ENCODE data around the gene ZNF439. TPM values are rescaled to one million over a fixed set of nuclear protein-coding genes. Genes with fewer than 3 reads are reported as not detected.
A peak's percentile ranks its signal among the peaks of the same experiment; 100 is the strongest.
"Not testable (repeated sequence)": the region's sequence is repeated elsewhere in the genome, so short reads cannot be mapped to it uniquely, and the experiment has no call there.

The ZNF439 gene
- total and polyA plus RNA-seq, 9 donors = 6.6 to 14.6 (median 10.9) TPM

GRCh38 chr19:11879687-11880266 is 31.3 kb downstream of the ZNF439 start:
- not testable (repeated sequence) for H3K27ac ChIP-seq; H3K4me3 ChIP-seq; H3K36me3 ChIP-seq; H3K27me3 ChIP-seq; H3K4me1 ChIP-seq (ENCODE audit: insufficient read depth); H3K9me3 ChIP-seq
- whole genome bisulfite sequencing, 3 donors = 66 to 75% (median 73%) methylated on average over 16 of the region's 16 CpGs
- DNase-seq = peak; percentile 16 to 52 (median 49)
- intact Hi-C loops (cut with DNase I) = loop anchor here in 2 of 4 donors (5.0 kb wide), 2 partner anchors 108 to 263 kb away; partner anchors contain the start of gene ZNF20 (in 1 of the 2)
- peak in 1 of 3 donors; percentile 20 for TF ChIP-seq CTCF (IDR thresholded peaks at IDR 0.05)

GRCh38 chr19:11880598-11880997 is 32.1 kb downstream of the ZNF439 start:
- TF ChIP-seq EP300 (IDR thresholded peaks at IDR 0.05) = no peak
- TF ChIP-seq POLR2A (IDR thresholded peaks at IDR 0.05) = no peak
- TF ChIP-seq CTCF (IDR thresholded peaks at IDR 0.05) = no peak
- Histone ChIP-seq H3K9me3 (no peaks in the 10 kb centered on the region), H3K27ac (no peak overlapping the region), H3K4me1 (ENCODE audit: insufficient read depth) (no peaks in the 10 kb centered on the region), H3K4me3 (no peak overlapping the region), H3K27me3 (no peaks in the 10 kb centered on the region), H3K36me3 (no peaks in the 10 kb centered on the region)
- intact Hi-C loops (cut with DNase I) = loop anchor here in 2 of 4 donors (5.0 kb wide), 2 partner anchors 107 to 262 kb away; partner anchors contain the start of gene ZNF20 (in 1 of the 2)
- DNase-seq = no peak
- WGBS, 3 donors = 78 to 88% (median 81%) methylated on average over 12 of the region's 12 CpGs

GRCh38 chr19:11881151-11881800 is 32.8 kb downstream of the ZNF439 start:
- intact Hi-C loops (cut with DNase I) = loop anchor here in 2 of 4 donors (5.0 kb wide), 2 partner anchors 106 to 261 kb away; partner anchors contain the start of gene ZNF20 (in 1 of the 2)
- 9 to 14% (median 11%) methylated on average over 10 of the region's 10 CpGs for WGBS, 3 donors
- DNase-seq = peak; percentile 56 to 76 (median 63)
- H3K4me3 ChIP-seq = no peak overlapping the region
- H3K27ac ChIP-seq = no peak overlapping the region
- no peaks in the 10 kb centered on the region for H3K27me3 ChIP-seq
- no peaks in the 10 kb centered on the region for H3K4me1 ChIP-seq (ENCODE audit: insufficient read depth)
- H3K36me3 ChIP-seq = no peaks in the 10 kb centered on the region
- no peak for TF ChIP-seq EP300 (IDR thresholded peaks at IDR 0.05)
- TF ChIP-seq CTCF (IDR thresholded peaks at IDR 0.05) = peak; percentile 70 to 79 (median 76)
- no peak for TF ChIP-seq POLR2A (IDR thresholded peaks at IDR 0.05)
- H3K9me3 ChIP-seq = no peaks in the 10 kb centered on the region

- H3K4me1 ChIP-seq (ENCODE audit: insufficient read depth) = no peaks in the 10 kb centered on the region
- H3K27me3 ChIP-seq = no peaks in the 10 kb centered on the region
- H3K27ac ChIP-seq = no peak overlapping the region
- intact Hi-C loops (cut with DNase I) = loop anchor here in 2 of 4 donors (5.0 kb wide), 2 partner anchors 105 to 260 kb away; partner anchors contain the start of gene ZNF20 (in 1 of the 2)
- WGBS, 3 donors = 61 to 70% (median 62%) methylated on average over 2 of the region's 2 CpGs
- H3K36me3 ChIP-seq = no peaks in the 10 kb centered on the region
- no peaks in the 10 kb centered on the region for H3K9me3 ChIP-seq
- no peak for TF ChIP-seq POLR2A (IDR thresholded peaks at IDR 0.05)
- no peak for TF ChIP-seq EP300 (IDR thresholded peaks at IDR 0.05)
- no peak for TF ChIP-seq CTCF (IDR thresholded peaks at IDR 0.05)
- no peak overlapping the region for H3K4me3 ChIP-seq
- DNase-seq = no peak
These were observed 34.1 kb downstream of the ZNF439 start for GRCh38 chr19:11882606-11883005.
